IgD-negative memory B cell (primary cell): ENCODE data around the gene AQP1. TPM values are rescaled to one million over a fixed set of nuclear protein-coding genes. Genes with fewer than 3 reads are reported as not detected.
A peak's percentile ranks its signal among the peaks of the same experiment; 100 is the strongest.

Source experiments
- H3K27ac Mint-ChIP-seq, 3 donors: one replicate each; pipeline ENCODE4 v1.8.0; 2020 to 2022; ENCODE audit warnings: mild to moderate bottlenecking in 3 of 3, mixed read lengths in 3 of 3, moderate library complexity in 1 of 3
- H3K27me3 Mint-ChIP-seq: one replicate; pipeline ENCODE4 v1.8.0; 2021; ENCODE audit warnings: mixed read lengths
- H3K36me3 Mint-ChIP-seq: one replicate; pipeline ENCODE4 v1.8.0; 2020; ENCODE audit warnings: mild to moderate bottlenecking, mixed read lengths
- H3K4me1 Mint-ChIP-seq, 3 donors: one replicate each; pipeline ENCODE4 v1.8.0; 2020 to 2022; ENCODE audit warnings: mixed read lengths in 3 of 3, mild to moderate bottlenecking in 1 of 3
- H3K4me3 Mint-ChIP-seq, 4 donors: one replicate each; pipeline ENCODE4 v1.8.0; 2020 to 2022; ENCODE audit warnings: mild to moderate bottlenecking in 4 of 4, mixed read lengths in 4 of 4, moderate library complexity in 3 of 4
- H3K9me3 Mint-ChIP-seq, 3 donors: one replicate each; pipeline ENCODE4 v1.8.0; 2020 to 2021; ENCODE audit warnings: mixed read lengths in 3 of 3, mild to moderate bottlenecking in 1 of 3
- polyA plus RNA-seq: library from polyadenylated mRNA; unstranded; fragments of 300-500 nt; fragmentation: Illumina TruSeq; gene quantifications from one replicate; pipeline ENCODE4 v1.2.3, GENCODE V29; 2021

The AQP1 gene
- polyA plus RNA-seq, 1 donor from 2014 or later: not detected

GRCh38 chr7:30971840-30972563 is 60.3 kb downstream of the AQP1 start:
- H3K27ac Mint-ChIP-seq: no peak overlapping the region
- peaks cover 5 to 21% (median 14%) of the 10 kb centered on the region in 3 donors for H3K4me1 Mint-ChIP-seq
- H3K27me3 Mint-ChIP-seq: peaks cover 8% of the 10 kb centered on the region
- H3K36me3 Mint-ChIP-seq: no peaks in the 10 kb centered on the region
- peaks cover 0 to 2% (median 2%) of the 10 kb centered on the region in 3 donors for H3K9me3 Mint-ChIP-seq
- H3K4me3 Mint-ChIP-seq: no peak overlapping the region

GRCh38 chr7:30973292-30973691 is 61.6 kb downstream of the AQP1 start:
- Mint-ChIP-seq H3K4me1 (peaks cover 5 to 18% (median 14%) of the 10 kb centered on the region in 3 donors), H3K4me3 (no peak overlapping the region), H3K27ac (peak overlapping the region in 1 of 3 donors; percentile 28), H3K27me3 (peaks cover 13% of the 10 kb centered on the region), H3K36me3 (no peaks in the 10 kb centered on the region), H3K9me3 (no peaks in the 10 kb centered on the region)

- Mint-ChIP-seq H3K9me3 (no peaks in the 10 kb centered on the region), H3K27me3 (peaks cover 13% of the 10 kb centered on the region), H3K4me1 (peaks cover 5 to 13% (median 13%) of the 10 kb centered on the region in 3 donors), H3K27ac (no peak overlapping the region), H3K4me3 (no peak overlapping the region), H3K36me3 (no peaks in the 10 kb centered on the region)
Measured at GRCh38 chr7:30973791-30974604, 62.3 kb downstream of the AQP1 start.

GRCh38 chr7:30974605-30975255 is 63.1 kb downstream of the AQP1 start:
- Mint-ChIP-seq H3K27me3 (peaks cover 13% of the 10 kb centered on the region), H3K36me3 (no peaks in the 10 kb centered on the region), H3K9me3 (no peaks in the 10 kb centered on the region), H3K4me1 (peaks cover 5 to 11% (median 8%) of the 10 kb centered on the region in 3 donors), H3K27ac (peak overlapping the region in 1 of 3 donors; percentile 40), H3K4me3 (no peak overlapping the region)

Other genes starting within 250 kb of the AQP1 start
- gene CRHR2, start 229.4 kb upstream of the AQP1 start, polyA plus RNA-seq: not detected
- not detected for gene INMT, start 159.7 kb upstream of the AQP1 start, polyA plus RNA-seq
- gene MINDY4, start 140.4 kb upstream of the AQP1 start, polyA plus RNA-seq: 0.25 TPM
- gene GHRHR, start 52.1 kb downstream of the AQP1 start, polyA plus RNA-seq: not detected
- gene ADCYAP1R1, start 140.5 kb downstream of the AQP1 start, polyA plus RNA-seq: not detected